GM13977 (cell line): Measurements from ENCODE around the gene USP7.
"Not testable (repeated sequence)": the region's sequence is repeated elsewhere in the genome, so short reads cannot be mapped to it uniquely, and the experiment has no call there.

ENCODE experiments used
- DNase-seq: peaks from one replicate; pipeline ENCODE4 v3.0.0; 2012; ENCODE audit warnings: low spot score
- in situ Hi-C: fragments of 300-500 bp; cut with MboI; formaldehyde crosslinking; loops from one replicate; pipeline ENCODE4 v1.12.0; 2022; ENCODE audit warnings: low sequenced_read_pairs, low pct_unique_long_range_greater_than_20kb, mixed read lengths, inconsistent platforms; ENCODE audit not compliant: unreplicated experiment
- TF ChIP-seq, protein P1 (sequence below): IDR thresholded peaks from 2 replicates; pipeline ENCODE4 v1.5.1; 2012; ENCODE audit warnings: mild to moderate bottlenecking, control low read depth; ENCODE audit not compliant: insufficient read depth; ENCODE audit errors: extremely low read depth, missing control alignments

USP7 gene

GRCh38 chr16:8847623-8848022, 116.1 kb downstream of the USP7 start:
- no peak for DNase-seq
- TF ChIP-seq, protein P1, sequence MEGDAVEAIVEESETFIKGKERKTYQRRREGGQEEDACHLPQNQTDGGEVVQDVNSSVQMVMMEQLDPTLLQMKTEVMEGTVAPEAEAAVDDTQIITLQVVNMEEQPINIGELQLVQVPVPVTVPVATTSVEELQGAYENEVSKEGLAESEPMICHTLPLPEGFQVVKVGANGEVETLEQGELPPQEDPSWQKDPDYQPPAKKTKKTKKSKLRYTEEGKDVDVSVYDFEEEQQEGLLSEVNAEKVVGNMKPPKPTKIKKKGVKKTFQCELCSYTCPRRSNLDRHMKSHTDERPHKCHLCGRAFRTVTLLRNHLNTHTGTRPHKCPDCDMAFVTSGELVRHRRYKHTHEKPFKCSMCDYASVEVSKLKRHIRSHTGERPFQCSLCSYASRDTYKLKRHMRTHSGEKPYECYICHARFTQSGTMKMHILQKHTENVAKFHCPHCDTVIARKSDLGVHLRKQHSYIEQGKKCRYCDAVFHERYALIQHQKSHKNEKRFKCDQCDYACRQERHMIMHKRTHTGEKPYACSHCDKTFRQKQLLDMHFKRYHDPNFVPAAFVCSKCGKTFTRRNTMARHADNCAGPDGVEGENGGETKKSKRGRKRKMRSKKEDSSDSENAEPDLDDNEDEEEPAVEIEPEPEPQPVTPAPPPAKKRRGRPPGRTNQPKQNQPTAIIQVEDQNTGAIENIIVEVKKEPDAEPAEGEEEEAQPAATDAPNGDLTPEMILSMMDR = no peak
- in situ Hi-C loops = no loop called here

DNA sequence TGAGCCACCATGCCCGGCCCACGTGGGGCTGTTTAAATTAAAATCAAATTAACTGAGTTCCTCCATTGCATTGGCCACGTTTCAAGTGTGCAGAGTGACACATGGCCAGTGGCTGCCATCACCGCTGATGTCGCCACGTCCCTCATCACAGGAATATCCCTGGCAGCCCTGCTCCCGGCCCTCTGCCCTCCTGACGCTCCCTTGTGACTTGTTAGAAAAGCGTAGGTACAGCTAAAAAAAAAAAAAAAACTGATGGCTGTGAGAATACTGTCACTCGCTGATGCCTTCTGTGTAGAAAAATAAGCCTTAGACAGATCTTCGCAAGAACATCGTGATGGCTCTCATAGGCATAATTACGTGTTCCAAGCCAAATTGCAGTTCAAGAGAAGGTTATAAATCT, 116.6 kb downstream of the USP7 start:
- in situ Hi-C loops = no loop called here
- TF ChIP-seq, protein P1 = no peak

GRCh38 chr16:8846401-8846932, 117.2 kb downstream of the USP7 start:
- TF ChIP-seq, protein P1 = no peak
- DNase-seq = no peak
- in situ Hi-C loops = no loop called here

More for the DNA sequence above, 116.6 kb downstream of the USP7 start:
- DNase-seq = no peak

DNA sequence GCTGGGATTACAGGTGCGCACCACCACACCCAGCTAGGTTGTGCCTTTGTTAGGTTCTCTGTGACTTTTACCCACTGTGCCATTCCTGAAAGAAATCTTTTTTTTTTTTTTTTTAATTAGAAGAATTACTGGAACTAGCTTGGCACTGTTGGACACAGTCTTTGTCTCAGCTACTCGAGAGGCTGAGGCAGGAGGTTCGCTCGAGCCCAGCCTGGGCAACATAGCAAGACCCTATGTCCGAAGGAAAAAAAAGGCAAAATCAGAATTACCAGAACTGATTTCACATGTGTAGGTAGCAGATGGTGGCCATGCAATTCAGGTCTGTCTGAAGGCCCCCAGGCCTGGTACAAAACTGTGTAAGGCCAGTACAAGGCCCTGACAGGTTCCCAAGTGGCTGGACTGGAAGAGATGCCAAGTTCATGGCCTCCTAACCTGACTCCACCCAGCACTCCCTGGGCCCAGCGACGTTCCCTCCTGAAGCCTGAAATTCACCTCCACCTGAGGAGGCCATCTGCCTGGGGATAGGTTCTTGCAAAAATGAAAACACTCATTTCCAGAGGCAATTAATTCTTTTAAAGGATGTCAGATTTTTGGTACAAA, 117.9 kb downstream of the USP7 start:
- TF ChIP-seq, protein P1 = no peak
- in situ Hi-C loops = no loop called here
- no peak for DNase-seq

GRCh38 chr16:8843296-8843695, 120.4 kb downstream of the USP7 start:
- DNase-seq, in situ Hi-C loops: not testable (repeated sequence)
